Thoracic aorta (tissue), 2 donors: ENCODE data around the gene DCST2. TPM values are rescaled to one million over a fixed set of nuclear protein-coding genes. Genes with fewer than 3 reads are reported as not detected.

ENCODE experiments used
- ATAC-seq: fragments of 150-250 bp; one replicate; pipeline ENCODE4 v1.8.0; 2017; ENCODE audit warnings: low read depth; ENCODE audit not compliant: insufficient number of reproducible peaks, low FRiP score
- DNase-seq: peaks from one replicate; pipeline ENCODE4 v3.0.0-alpha.2; 2020; ENCODE audit warnings: low spot score
- H3K27ac ChIP-seq, 2 donors: fragments of 200-600 bp; sonication (generic); 1 replicate in 1 of 2; 2 replicates in 1 of 2; pipeline ENCODE4 v1.5.1; 2016; ENCODE audit warnings: mild to moderate bottlenecking in 2 of 2, moderate library complexity in 2 of 2
- H3K27me3 ChIP-seq: fragments of 200-600 bp; sonication (generic); replicated peaks from 2 replicates; pipeline ENCODE4 v1.6.0; 2016; ENCODE audit warnings: mild to moderate bottlenecking; ENCODE audit not compliant: insufficient read depth
- H3K36me3 ChIP-seq: fragments of 200-600 bp; sonication (generic); one replicate; pipeline ENCODE4 v1.5.1; 2016
- H3K4me1 ChIP-seq, 2 donors: fragments of 200-600 bp; sonication (generic); 1 replicate in 1 of 2; 2 replicates in 1 of 2; pipeline versions ENCODE4 v1.5.1 to v1.6.0; 2016; ENCODE audit warnings: low read depth in 2 of 2, mild to moderate bottlenecking in 1 of 2; ENCODE audit not compliant: control insufficient read depth in 1 of 2
- H3K4me3 ChIP-seq: fragments of 200-600 bp; sonication (generic); 2 replicates; pipeline ENCODE4 v1.5.1; 2016; ENCODE audit warnings: mild to moderate bottlenecking
- H3K9me3 ChIP-seq: fragments of 200-600 bp; sonication (generic); 2 replicates; pipeline ENCODE4 v1.5.1; 2016
- CTCF ChIP-seq: fragments of 200-600 bp; sonication (generic); IDR thresholded peaks from one replicate; pipeline ENCODE4 v1.5.1; 2019; ENCODE audit warnings: antibody characterized with exemption
- total RNA-seq, 2 donors: library from RNA; depleted of rRNA; stranded (reverse); fragments of >200 nt; gene quantifications; one replicate each; pipeline versions ENCODE4 v1.1.0 to v1.2.3, GENCODE V29; 2016

Gene DCST2
- total RNA-seq, 2 donors from 2014 or later: 0.42 TPM; not detected in 1

GRCh38 chr1:155037043-155037442 lies 3.5 kb upstream of the DCST2 start:
- DNase-seq (no peak), ATAC-seq (no peak)
- H3K36me3 ChIP-seq: no peaks in the 10 kb centered on the region
- no peak for TF ChIP-seq CTCF
- H3K4me3 ChIP-seq: no peak overlapping the region
- no peaks in the 10 kb centered on the region for H3K27me3 ChIP-seq
- H3K4me1 ChIP-seq: no peaks in the 10 kb centered on the region
- H3K27ac ChIP-seq: no peak overlapping the region
- no peaks in the 10 kb centered on the region for H3K9me3 ChIP-seq

- Histone ChIP-seq H3K4me3 (no peak overlapping the region), H3K36me3 (no peaks in the 10 kb centered on the region), H3K9me3 (no peaks in the 10 kb centered on the region), H3K27me3 (no peaks in the 10 kb centered on the region), H3K4me1 (no peaks in the 10 kb centered on the region), H3K27ac (no peak overlapping the region)
- TF ChIP-seq CTCF: no peak
- no peak for DNase-seq
- ATAC-seq: no peak
Observed at GRCh38 chr1:155035936-155036335, 2.4 kb upstream of the DCST2 start.

GRCh38 chr1:155034318-155035208 lies 982 bp upstream of the DCST2 start:
- Histone ChIP-seq H3K27me3 (no peaks in the 10 kb centered on the region), H3K36me3 (no peaks in the 10 kb centered on the region), H3K9me3 (no peaks in the 10 kb centered on the region), H3K4me1 (no peaks in the 10 kb centered on the region), H3K4me3 (no peak overlapping the region), H3K27ac (no peak overlapping the region)
- DNase-seq: no peak
- no peak for TF ChIP-seq CTCF
- no peak for ATAC-seq

GRCh38 chr1:155032886-155033285 lies 695 bp downstream of the DCST2 start:
- TF ChIP-seq CTCF: no peak
- H3K36me3 ChIP-seq: no peaks in the 10 kb centered on the region
- H3K27me3 ChIP-seq: no peaks in the 10 kb centered on the region
- no peak for ATAC-seq
- no peaks in the 10 kb centered on the region for H3K4me1 ChIP-seq
- no peak overlapping the region for H3K4me3 ChIP-seq
- H3K27ac ChIP-seq: no peak overlapping the region
- no peaks in the 10 kb centered on the region for H3K9me3 ChIP-seq
- DNase-seq: no peak

GRCh38 chr1:155030899-155031298 lies 2.7 kb downstream of the DCST2 start:
- Histone ChIP-seq H3K9me3 (no peaks in the 10 kb centered on the region), H3K4me1 (no peaks in the 10 kb centered on the region), H3K36me3 (no peaks in the 10 kb centered on the region), H3K27me3 (no peaks in the 10 kb centered on the region), H3K27ac (no peak overlapping the region), H3K4me3 (no peak overlapping the region)
- no peak for ATAC-seq
- TF ChIP-seq CTCF: no peak
- DNase-seq: no peak
